DMS53 treated with DMSO at 0.1 percent for 48 hours (cell line): ENCODE data around the gene TTC12.

Experiments used
- DNase-seq: peaks from one replicate; lab custom pipeline; 2025; ENCODE audit not compliant: unreplicated experiment; lab: John Stamatoyannopoulos, UW

The TTC12 gene

GRCh38 chr11:113314389-113315301 is at the start of gene TTC12:
Gene TTC12, plus strand, starts transcription at chr11:113314583. Its CDS starts 1,675 bp downstream, at chr11:113316258.
- DNase-seq = peak; percentile 86

- no peak for DNase-seq
Measured at GRCh38 chr11:113265362-113265761, 49.0 kb upstream of the TTC12 start.

GRCh38 chr11:113267493-113267892 is 46.9 kb upstream of the TTC12 start:
- DNase-seq = no peak

GRCh38 chr11:113269096-113269495 is 45.3 kb upstream of the TTC12 start:
- no peak for DNase-seq

- DNase-seq = no peak
Measured at GRCh38 chr11:113269636-113270035, 44.7 kb upstream of the TTC12 start.

- peak; percentile 79 for DNase-seq
Measured at GRCh38 chr11:113270080-113270479, 44.3 kb upstream of the TTC12 start.

- no peak for DNase-seq
Measured at GRCh38 chr11:113271551-113272245, 42.7 kb upstream of the TTC12 start.

- DNase-seq = no peak
Measured at GRCh38 chr11:113272281-113272680, 42.1 kb upstream of the TTC12 start.

- DNase-seq = no peak
Measured at GRCh38 chr11:113272927-113273615, 41.3 kb upstream of the TTC12 start.

- DNase-seq = no peak
Measured at GRCh38 chr11:113273720-113274119, 40.7 kb upstream of the TTC12 start.

- DNase-seq = peak; percentile 11
Measured at GRCh38 chr11:113274713-113275582, 39.4 kb upstream of the TTC12 start.

- no peak for DNase-seq
Measured at GRCh38 chr11:113275602-113276001, 38.8 kb upstream of the TTC12 start.

GRCh38 chr11:113276466-113276865 is 37.9 kb upstream of the TTC12 start:
- DNase-seq = no peak

- DNase-seq = no peak
Measured at GRCh38 chr11:113277907-113278306, 36.5 kb upstream of the TTC12 start.

- DNase-seq = no peak
Measured at GRCh38 chr11:113278481-113278880, 35.9 kb upstream of the TTC12 start.

- DNase-seq = no peak
Measured at GRCh38 chr11:113278925-113279324, 35.5 kb upstream of the TTC12 start.

GRCh38 chr11:113279591-113279990 is 34.8 kb upstream of the TTC12 start:
- DNase-seq = no peak

- DNase-seq = no peak
Measured at GRCh38 chr11:113281052-113281725, 33.2 kb upstream of the TTC12 start.

GRCh38 chr11:113282898-113283437 is 31.4 kb upstream of the TTC12 start:
- no peak for DNase-seq

GRCh38 chr11:113283881-113284280 is 30.5 kb upstream of the TTC12 start:
- no peak for DNase-seq
